ENCODE data around the gene SKOR2. TPM values are rescaled to one million over a fixed set of nuclear protein-coding genes. Genes with fewer than 3 reads are reported as not detected.

SKOR2 gene
- total RNA-seq, 1 donor from 2014 or later = not detected

Other genes with a start within 250 kb of the SKOR2 start
- not detected for gene ELOA2, start 216.0 kb downstream of the SKOR2 start, total RNA-seq
- 36.9 TPM for gene HDHD2, start 101.2 kb downstream of the SKOR2 start, total RNA-seq
- gene IER3IP1, start 75.3 kb downstream of the SKOR2 start, total RNA-seq = 11.3 TPM

All from mucosa of gallbladder (tissue), 1 donor.